GM19324 (cell line): ENCODE results near the gene KCNK13.

ENCODE experiments used
- ATAC-seq: cut with Tn5 transposase; IDR thresholded peaks from one replicate; pipeline ENCODE4 v1.9.1; 2021; ENCODE audit warnings: mild to moderate bottlenecking, moderate library complexity; ENCODE audit not compliant: unreplicated experiment, low FRiP score

Gene KCNK13

GRCh38 chr14:90116444-90116843 is 54.6 kb downstream of the KCNK13 start:
- ATAC-seq, result no peak

- ATAC-seq, result no peak
Observed at GRCh38 chr14:90118027-90118426, 56.2 kb downstream of the KCNK13 start.

- no peak for ATAC-seq
Observed at GRCh38 chr14:90126260-90126659, 64.5 kb downstream of the KCNK13 start.

GRCh38 chr14:90132821-90133570 is 71.2 kb downstream of the KCNK13 start:
- no peak for ATAC-seq

GRCh38 chr14:90136904-90137303 is 75.1 kb downstream of the KCNK13 start:
- ATAC-seq, result no peak

GRCh38 chr14:90137807-90138206 is 76.0 kb downstream of the KCNK13 start:
- ATAC-seq, result no peak

- no peak for ATAC-seq
Observed at GRCh38 chr14:90139199-90139598, 77.4 kb downstream of the KCNK13 start.

- no peak for ATAC-seq
Observed at GRCh38 chr14:90140298-90140955, 78.6 kb downstream of the KCNK13 start.

GRCh38 chr14:90140956-90141316 is 79.1 kb downstream of the KCNK13 start:
- no peak for ATAC-seq

GRCh38 chr14:90153429-90153828 is 91.6 kb downstream of the KCNK13 start:
- no peak for ATAC-seq

- ATAC-seq, result no peak
Observed at GRCh38 chr14:90154110-90154509, 92.3 kb downstream of the KCNK13 start.

GRCh38 chr14:90159146-90159545 is 97.4 kb downstream of the KCNK13 start:
- ATAC-seq, result no peak

GRCh38 chr14:90159688-90160087 is 97.9 kb downstream of the KCNK13 start:
- no peak for ATAC-seq

GRCh38 chr14:90161129-90161528 is 99.3 kb downstream of the KCNK13 start:
- no peak for ATAC-seq

GRCh38 chr14:90168425-90169105 is 106.8 kb downstream of the KCNK13 start:
- ATAC-seq, result no peak

- ATAC-seq, result no peak
Observed at GRCh38 chr14:90175631-90176030, 113.8 kb downstream of the KCNK13 start.

- no peak for ATAC-seq
Observed at GRCh38 chr14:90177539-90178189, 115.9 kb downstream of the KCNK13 start.

GRCh38 chr14:90179357-90179756 is 117.6 kb downstream of the KCNK13 start:
- ATAC-seq, result no peak

- ATAC-seq, result no peak
Observed at GRCh38 chr14:90179809-90180779, 118.3 kb downstream of the KCNK13 start.

GRCh38 chr14:90184094-90184493 is 122.3 kb downstream of the KCNK13 start:
- no peak for ATAC-seq
